GM23338 (cell line): Measurements from ENCODE around the gene IGLL5. TPM values are rescaled to one million over a fixed set of nuclear protein-coding genes. Genes with fewer than 3 reads are reported as not detected.
"Not testable (repeated sequence)": the region's sequence is repeated elsewhere in the genome, so short reads cannot be mapped to it uniquely, and the experiment has no call there.

Source experiments
- ATAC-seq: fragments of 200-7000 bp; cut with Tn5 transposase; 3 replicates; pipeline ENCODE4 v1.9.1; 2020
- DNase-seq: peaks from one replicate; pipeline ENCODE4 v3.0.0-alpha.2; 2015; ENCODE audit warnings: low spot score
- H2AFZ ChIP-seq: fragments of 200-600 bp; sonication (generic); 2 replicates; pipeline ENCODE4 v1.8.0; 2016; ENCODE audit warnings: antibody characterized with exemption, mild to moderate bottlenecking, moderate library complexity
- H3F3A ChIP-seq: fragments of 200-600 bp; sonication (generic); replicated peaks from 2 replicates; pipeline ENCODE4 v1.8.0; 2017; ENCODE audit warnings: antibody characterized with exemption, mixed run types, low read depth
- H3K27ac ChIP-seq: fragments of 200-600 bp; sonication (generic); 2 replicates; pipeline ENCODE4 v1.6.1; 2016; ENCODE audit warnings: low read depth
- H3K27me3 ChIP-seq: fragments of 200-600 bp; sonication (generic); 2 replicates; pipeline ENCODE4 v1.8.0; 2016; ENCODE audit warnings: mild to moderate bottlenecking, mixed run types, moderate library complexity; ENCODE audit not compliant: insufficient read depth
- H3K36me3 ChIP-seq: fragments of 200-600 bp; sonication (generic); 2 replicates; pipeline ENCODE4 v1.8.0; 2016; ENCODE audit warnings: mild to moderate bottlenecking; ENCODE audit not compliant: insufficient read depth
- H3K4me1 ChIP-seq: fragments of 200-600 bp; sonication (generic); 2 replicates; pipeline ENCODE4 v1.8.0; 2016; ENCODE audit warnings: mild to moderate bottlenecking, moderate library complexity; ENCODE audit not compliant: insufficient read depth
- H3K4me2 ChIP-seq: fragments of 200-600 bp; sonication (generic); 2 replicates; pipeline ENCODE4 v1.7.1; 2017; ENCODE audit warnings: mixed run types
- H3K4me3 ChIP-seq: fragments of 200-600 bp; sonication (generic); 2 replicates; pipeline ENCODE4 v1.6.1; 2016; ENCODE audit warnings: mixed run types
- H3K79me2 ChIP-seq: fragments of 200-600 bp; sonication (generic); replicated peaks from 2 replicates; pipeline ENCODE4 v1.8.0; 2017; ENCODE audit warnings: mild to moderate bottlenecking; ENCODE audit not compliant: insufficient read depth
- H3K9me2 ChIP-seq: fragments of 200-600 bp; sonication (generic); 2 replicates; pipeline ENCODE4 v1.8.0; 2017; ENCODE audit not compliant: insufficient read depth
- H4K20me1 ChIP-seq: fragments of 200-600 bp; sonication (generic); replicated peaks from 2 replicates; pipeline ENCODE4 v1.8.0; 2017; ENCODE audit warnings: mild to moderate bottlenecking; ENCODE audit not compliant: insufficient read depth
- H3K27ac Mint-ChIP-seq: 2 replicates; pipeline ENCODE4 v1.8.0; 2020; ENCODE audit warnings: inconsistent platforms, mild to moderate bottlenecking, moderate library complexity, mixed read lengths
- H3K27me3 Mint-ChIP-seq: 3 replicates; pipeline ENCODE4 v1.8.0; 2022; ENCODE audit warnings: low read depth, mild to moderate bottlenecking, moderate library complexity, mixed read lengths, inconsistent platforms; ENCODE audit not compliant: insufficient read depth, poor library complexity
- H3K36me3 Mint-ChIP-seq: 3 replicates; pipeline ENCODE4 v1.8.0; 2021; ENCODE audit warnings: low read depth, mild to moderate bottlenecking, inconsistent platforms, moderate library complexity, mixed read lengths
- H3K4me1 Mint-ChIP-seq: 3 replicates; pipeline ENCODE4 v1.8.0; 2020; ENCODE audit warnings: mild to moderate bottlenecking, inconsistent platforms, mixed read lengths
- H3K4me3 Mint-ChIP-seq: 3 replicates; pipeline ENCODE4 v1.8.0; 2021; ENCODE audit warnings: moderate library complexity, mild to moderate bottlenecking, inconsistent platforms, mixed read lengths
- H3K9me3 Mint-ChIP-seq: 3 replicates; pipeline ENCODE4 v1.8.0; 2020; ENCODE audit warnings: moderate library complexity, mild to moderate bottlenecking, inconsistent platforms, mixed read lengths
- CREB1 ChIP-seq: fragments of 250-450 bp; sonication (Bioruptor Pico); IDR thresholded peaks from 2 replicates; pipeline ENCODE4 v1.5.0; 2020; ENCODE audit warnings: low read depth, mild to moderate bottlenecking, moderate library complexity
- CTCF ChIP-seq, 2 experiments: fragments of 200-600 bp in 1 of 2; sonication (generic) in 1 of 2; conservative IDR thresholded peaks; 2 replicates each; pipeline versions ENCODE4 v1.5.1 to v1.6.1; 2016 to 2017; ENCODE audit warnings: antibody characterized with exemption in 2 of 2, low read depth in 2 of 2, mild to moderate bottlenecking in 2 of 2, moderate library complexity in 1 of 2
- EZH2phosphoT487 ChIP-seq: fragments of 200-600 bp; sonication (generic); IDR thresholded peaks from one replicate; pipeline ENCODE4 v1.8.1; 2018; ENCODE audit warnings: antibody characterized with exemption; ENCODE audit not compliant: unreplicated experiment
- JUNB ChIP-seq: IDR thresholded peaks from one replicate; pipeline ENCODE4 v1.6.1; 2016; ENCODE audit warnings: antibody characterized with exemption; ENCODE audit not compliant: unreplicated experiment
- NANOG ChIP-seq: IDR thresholded peaks from 2 replicates; pipeline ENCODE4 v1.6.1; 2016; ENCODE audit warnings: antibody characterized with exemption, borderline replicate concordance
- POLR2AphosphoS5 ChIP-seq: IDR thresholded peaks from 2 replicates; pipeline ENCODE4 v1.6.1; 2016; ENCODE audit warnings: antibody characterized with exemption, low read depth
- REST ChIP-seq: IDR thresholded peaks from one replicate; pipeline ENCODE4 v1.6.1; 2018; ENCODE audit warnings: antibody characterized with exemption; ENCODE audit not compliant: unreplicated experiment
- polyA plus RNA-seq: library from polyadenylated mRNA; unstranded; fragments of >200 nt; fragmentation: Nextera tagmentation; extraction: Ambion mirVana; gene quantifications from 2 replicates; pipeline ENCODE4 v1.2.1, GENCODE V29; 2016
- total RNA-seq: library from RNA; depleted of rRNA; stranded (reverse); fragments of >200 nt; shearing (Covaris generic); gene quantifications from 2 replicates; pipeline ENCODE4 v1.2.3, GENCODE V29; 2014

The IGLL5 gene
- total and polyA plus RNA-seq, 2 experiments from 2014 or later, result not detected

GRCh38 chr22:22899342-22900080 lies 11.9 kb downstream of the IGLL5 start:
- not testable (repeated sequence) for DNase-seq, H3K4me1 ChIP-seq, ATAC-seq, H2AFZ ChIP-seq, H3K27ac ChIP-seq, H3K4me1 Mint-ChIP-seq, H3K9me2 ChIP-seq, H3K36me3 ChIP-seq, H3K27ac Mint-ChIP-seq, H4K20me1 ChIP-seq, H3K4me3 Mint-ChIP-seq, H3K36me3 Mint-ChIP-seq, H3K4me3 ChIP-seq, H3K9me3 Mint-ChIP-seq, H3F3A ChIP-seq, H3K79me2 ChIP-seq, H3K4me2 ChIP-seq
- H3K27me3 Mint-ChIP-seq, result peaks cover 34% of the 10 kb centered on the region
- H3K27me3 ChIP-seq, result peaks cover 82% of the 10 kb centered on the region

- not testable (repeated sequence) for H3F3A ChIP-seq, H3K36me3 Mint-ChIP-seq, ATAC-seq, H4K20me1 ChIP-seq, H3K27ac ChIP-seq, H3K27ac Mint-ChIP-seq, H3K4me3 ChIP-seq, H3K79me2 ChIP-seq, H3K4me2 ChIP-seq, H3K36me3 ChIP-seq, H2AFZ ChIP-seq, H3K4me1 ChIP-seq, H3K4me1 Mint-ChIP-seq, H3K4me3 Mint-ChIP-seq, H3K9me3 Mint-ChIP-seq, DNase-seq, H3K9me2 ChIP-seq
- peaks cover 28% of the 10 kb centered on the region for H3K27me3 Mint-ChIP-seq
- H3K27me3 ChIP-seq, result peaks cover 75% of the 10 kb centered on the region
Measured at GRCh38 chr22:22900527-22901205, 13.1 kb downstream of the IGLL5 start.

GRCh38 chr22:22901578-22902218 lies 14.1 kb downstream of the IGLL5 start:
- DNase-seq (no peak), ATAC-seq (no peak)
- Histone ChIP-seq H3F3A (no peaks in the 10 kb centered on the region), H2AFZ (no peak overlapping the region), H3K27me3 (peaks cover 68% of the 10 kb centered on the region), H3K4me3 (no peak overlapping the region), H4K20me1 (no peaks in the 10 kb centered on the region), H3K27ac (no peak overlapping the region), H3K79me2 (no peaks in the 10 kb centered on the region), H3K36me3 (no peaks in the 10 kb centered on the region), H3K4me1 (no peaks in the 10 kb centered on the region), H3K9me2 (no peaks in the 10 kb centered on the region), H3K4me2 (no peak overlapping the region)
- Mint-ChIP-seq H3K4me3 (no peak overlapping the region), H3K27me3 (peaks cover 21% of the 10 kb centered on the region), H3K27ac (no peak overlapping the region), H3K4me1 (no peaks in the 10 kb centered on the region), H3K9me3 (peaks cover 3% of the 10 kb centered on the region), H3K36me3 (no peaks in the 10 kb centered on the region)
- TF ChIP-seq POLR2AphosphoS5 (no peak), EZH2phosphoT487 (no peak), CTCF (conservative IDR thresholded peaks at IDR 0.05; ENCODE audit: low read depth in 2 of 2) (no peak), JUNB (no peak), REST (no peak), CREB1 (CRISPR knock-in tag) (no peak), NANOG (no peak)
